Epithelial cell of esophagus (primary cell): Measurements from ENCODE around the gene AGBL3.
"Not testable (repeated sequence)": the region's sequence is repeated elsewhere in the genome, so short reads cannot be mapped to it uniquely, and the experiment has no call there.

Experiments used
- DNase-seq: peaks from one replicate; pipeline ENCODE4 v3.0.0; 2010; ENCODE audit warnings: low read depth
- H3K4me3 ChIP-seq: 2 replicates; pipeline ENCODE4 v1.5.1; 2011; ENCODE audit warnings: mild to moderate bottlenecking, low read length, control low read depth
- CTCF ChIP-seq: IDR thresholded peaks from 2 replicates; pipeline ENCODE4 v1.5.1; 2011; ENCODE audit warnings: low read depth, mild to moderate bottlenecking, low read length, control low read depth, inconsistent platforms; ENCODE audit not compliant: insufficient read depth; ENCODE audit errors: missing control alignments

The AGBL3 gene

GRCh38 chr7:135169964-135170273 lies 183.6 kb downstream of the AGBL3 start:
- H3K4me3 ChIP-seq = peak overlapping the region; percentile 73
- no peak for TF ChIP-seq CTCF
- DNase-seq = no peak

- TF ChIP-seq CTCF = peak; percentile 48
- peak; percentile 92 for DNase-seq
- peak within 1 kb of the TSS; percentile 73 for H3K4me3 ChIP-seq
Measured at GRCh38 chr7:135170274-135170997, 184.1 kb downstream of the AGBL3 start, which contains the start of gene CYREN. CYREN (minus strand) TSS chr7:135170707; CDS start chr7:135168922, 1,785 bp downstream.

GRCh38 chr7:135170998-135171481 lies 184.7 kb downstream of the AGBL3 start:
- not testable (repeated sequence) for DNase-seq
- peak overlapping the region; percentile 73 for H3K4me3 ChIP-seq

GRCh38 chr7:135171581-135172291 lies 185.4 kb downstream of the AGBL3 start:
- not testable (repeated sequence) for H3K4me3 ChIP-seq

GRCh38 chr7:135173916-135174315 lies 187.6 kb downstream of the AGBL3 start:
- not testable (repeated sequence) for DNase-seq, H3K4me3 ChIP-seq

More at GRCh38 chr7:135171581-135172291, 185.4 kb downstream of the AGBL3 start:
- peak; percentile 81 for DNase-seq

- TF ChIP-seq CTCF = no peak
- no peak overlapping the region for H3K4me3 ChIP-seq
- DNase-seq = no peak
Measured at GRCh38 chr7:135174941-135175340, 188.6 kb downstream of the AGBL3 start.

GRCh38 chr7:135175931-135176330 lies 189.6 kb downstream of the AGBL3 start:
- no peak for TF ChIP-seq CTCF
- H3K4me3 ChIP-seq = no peak overlapping the region
- DNase-seq = peak; percentile 91

- H3K4me3 ChIP-seq = no peak overlapping the region
- peak; percentile 98 for DNase-seq
- no peak for TF ChIP-seq CTCF
Measured at GRCh38 chr7:135177028-135177696, 190.9 kb downstream of the AGBL3 start.
